Natural killer cell (primary cell): ENCODE results near the gene SLC25A23. TPM values are rescaled to one million over a fixed set of nuclear protein-coding genes. Genes with fewer than 3 reads are reported as not detected.

ENCODE experiments used
- ATAC-seq, 3 donors: fragments of 150-1000 bp in 2 of 3; fragments of 200-7000 bp in 1 of 3; cut with Tn5 transposase; 1 replicate in 1 of 3; 2 replicates in 2 of 3; pipeline ENCODE4 v1.10.0; 2021; ENCODE audit warnings: mild to moderate bottlenecking in 2 of 3, moderate library complexity in 2 of 3
- DNase-seq, 2 donors: peaks; one replicate each; pipeline versions ENCODE4 v3.0.0 to v3.0.0-alpha.2; 2013 to 2021; ENCODE audit warnings: mixed read lengths in 1 of 2
- H3K27ac ChIP-seq: one replicate; pipeline ENCODE4 v1.5.1; 2013; ENCODE audit warnings: mild to moderate bottlenecking, low read length
- H3K27me3 ChIP-seq: one replicate; pipeline ENCODE4 v1.6.1; 2013; ENCODE audit warnings: low read length; ENCODE audit not compliant: control insufficient read depth, insufficient read depth
- H3K36me3 ChIP-seq: one replicate; pipeline ENCODE4 v1.6.1; 2013; ENCODE audit warnings: low read length; ENCODE audit not compliant: control insufficient read depth, insufficient read depth
- H3K4me1 ChIP-seq: one replicate; pipeline ENCODE4 v1.6.1; 2013; ENCODE audit warnings: low read length; ENCODE audit not compliant: control insufficient read depth, insufficient read depth
- H3K4me3 ChIP-seq: one replicate; pipeline ENCODE4 v1.5.1; 2013; ENCODE audit warnings: low read length
- H3K9me3 ChIP-seq: one replicate; pipeline ENCODE4 v1.6.1; 2013; ENCODE audit warnings: low read length; ENCODE audit not compliant: control insufficient read depth, insufficient read depth
- H3K27ac Mint-ChIP-seq, 2 donors: one replicate each; pipeline ENCODE4 v1.8.0; 2022; ENCODE audit warnings: mild to moderate bottlenecking in 2 of 2, mixed read lengths in 2 of 2, moderate library complexity in 1 of 2
- H3K27me3 Mint-ChIP-seq, 2 donors: one replicate each; pipeline ENCODE4 v1.8.0; 2022; ENCODE audit warnings: low read depth in 2 of 2, mixed read lengths in 2 of 2
- H3K36me3 Mint-ChIP-seq: one replicate; pipeline ENCODE4 v1.8.0; 2022; ENCODE audit warnings: mixed read lengths
- H3K4me1 Mint-ChIP-seq, 2 donors: one replicate each; pipeline ENCODE4 v1.8.0; 2022; ENCODE audit warnings: mixed read lengths in 2 of 2
- H3K4me3 Mint-ChIP-seq: one replicate; pipeline ENCODE4 v1.8.0; 2022; ENCODE audit warnings: mild to moderate bottlenecking, moderate library complexity, mixed read lengths
- H3K9me3 Mint-ChIP-seq, 2 donors: one replicate each; pipeline ENCODE4 v1.8.0; 2022; ENCODE audit warnings: mixed read lengths in 2 of 2
- CTCF ChIP-seq: fragments of 200-600 bp; IDR thresholded peaks from one replicate; pipeline ENCODE4 v1.8.0; 2022; ENCODE audit warnings: antibody characterized with exemption
- WGBS: methylation state at CpG from one replicate; pipeline ENCODE4 v1.1.7; 2013; ENCODE audit warnings: missing lambda C conversion rate; ENCODE audit not compliant: insufficient coverage; 5-methylcytosine and 5-hydroxymethylcytosine counted together
- intact Hi-C: fragments of 100-400 bp; cut with micrococcal nuclease; formaldehyde crosslinking; loops from one replicate; pipeline ENCODE4 v1.14.2; 2022
- total RNA-seq, 4 donors: library from RNA; stranded (reverse); fragments of 120-200 nt in 1 of 4; gene quantifications; one replicate each; pipeline versions ENCODE4 v1.2.3 to v1.2.4, GENCODE V29; 2013 to 2022

SLC25A23 gene
- total RNA-seq, 3 donors from 2014 or later (not counting 1 experiment from before 2014, with no cell fraction given) = 7.8 to 10.5 (median 8.7) TPM

GRCh38 chr19:6460099-6460884, 700 bp upstream of the SLC25A23 start:
- Histone ChIP-seq H3K27me3 (peaks cover 6% of the 10 kb centered on the region), H3K4me3 (peak overlapping the region; percentile 71), H3K27ac (peak overlapping the region; percentile 81), H3K4me1 (peaks cover 30% of the 10 kb centered on the region), H3K36me3 (no peaks in the 10 kb centered on the region), H3K9me3 (no peaks in the 10 kb centered on the region)
- H3K36me3 Mint-ChIP-seq = no peaks in the 10 kb centered on the region
- H3K9me3 Mint-ChIP-seq = no peaks in the 10 kb centered on the region
- peak overlapping the region; percentile 99 for H3K4me3 Mint-ChIP-seq
- intact Hi-C loops = loop anchor here (1.0 to 2.0 kb wide), 3 partner anchors 21 to 403 kb away; partner anchors contain the start of gene DENND1C
- H3K4me1 Mint-ChIP-seq = peaks cover 18 to 27% of the 10 kb centered on the region in 2 donors
- DNase-seq (peak; percentile 92 to 97), ATAC-seq (peak; percentile 83 to 91 (median 87))
- H3K27ac Mint-ChIP-seq = peak overlapping the region; percentile 91 to 95
- under 1% methylated on average over 57 of the region's 57 CpGs for WGBS
- TF ChIP-seq CTCF = peak; percentile 72
- peaks cover 0 to 6% of the 10 kb centered on the region in 2 donors for H3K27me3 Mint-ChIP-seq

- DNase-seq = peak in 1 of 2 donors; percentile 21
- Histone ChIP-seq H3K27ac (no peak overlapping the region), H3K27me3 (no peaks in the 10 kb centered on the region), H3K4me1 (peaks cover 21% of the 10 kb centered on the region), H3K36me3 (no peaks in the 10 kb centered on the region), H3K4me3 (peak overlapping the region; percentile 21), H3K9me3 (peaks cover 10% of the 10 kb centered on the region)
- TF ChIP-seq CTCF = no peak
- H3K4me1 Mint-ChIP-seq = peaks cover 18 to 19% of the 10 kb centered on the region in 2 donors
- 67% methylated on average over 16 of the region's 16 CpGs for WGBS
- peak overlapping the region; percentile 69 to 87 for H3K27ac Mint-ChIP-seq
- intact Hi-C loops = no loop called here
- H3K9me3 Mint-ChIP-seq = no peaks in the 10 kb centered on the region
- no peak for ATAC-seq
- peaks cover 0 to 3% of the 10 kb centered on the region in 2 donors for H3K27me3 Mint-ChIP-seq
- H3K36me3 Mint-ChIP-seq = no peaks in the 10 kb centered on the region
- peak overlapping the region; percentile 95 for H3K4me3 Mint-ChIP-seq
These were observed 814 bp downstream of the SLC25A23 start for GRCh38 chr19:6458695-6459261.

- H3K27me3 Mint-ChIP-seq = peaks cover 0 to 3% of the 10 kb centered on the region in 2 donors
- H3K27ac Mint-ChIP-seq = peak overlapping the region; percentile 69 to 87
- H3K9me3 ChIP-seq = peaks cover 10% of the 10 kb centered on the region
- peak overlapping the region; percentile 95 for H3K4me3 Mint-ChIP-seq
- 88% methylated on average over 15 of the region's 17 CpGs for WGBS
- no peaks in the 10 kb centered on the region for H3K27me3 ChIP-seq
- H3K4me1 ChIP-seq = peaks cover 19% of the 10 kb centered on the region
- peaks cover 18 to 19% of the 10 kb centered on the region in 2 donors for H3K4me1 Mint-ChIP-seq
- no peak overlapping the region for H3K27ac ChIP-seq
- no peak for TF ChIP-seq CTCF
- H3K36me3 ChIP-seq = no peaks in the 10 kb centered on the region
- no peak for DNase-seq
- H3K9me3 Mint-ChIP-seq = no peaks in the 10 kb centered on the region
- intact Hi-C loops = no loop called here
- no peaks in the 10 kb centered on the region for H3K36me3 Mint-ChIP-seq
- H3K4me3 ChIP-seq = no peak overlapping the region
- ATAC-seq = no peak
These were observed 1.5 kb downstream of the SLC25A23 start for GRCh38 chr19:6457958-6458694.
